NOMO-1 (cell line): Measurements from ENCODE around the gene NEMP1.
A peak's percentile ranks its signal among the peaks of the same experiment; 100 is the strongest.
"Not testable (repeated sequence)": the region's sequence is repeated elsewhere in the genome, so short reads cannot be mapped to it uniquely, and the experiment has no call there.

Source experiments
- DNase-seq, 2 experiments: peaks; one replicate each; lab custom pipeline; 2025; ENCODE audit not compliant: unreplicated experiment in 2 of 2; lab: John Stamatoyannopoulos, UW

Gene NEMP1

GRCh38 chr12:57091638-57092528, 13.3 kb upstream of the NEMP1 start:
- no peak for DNase-seq

GRCh38 chr12:57090924-57091637, 12.5 kb upstream of the NEMP1 start:
- DNase-seq, result no peak

DNA sequence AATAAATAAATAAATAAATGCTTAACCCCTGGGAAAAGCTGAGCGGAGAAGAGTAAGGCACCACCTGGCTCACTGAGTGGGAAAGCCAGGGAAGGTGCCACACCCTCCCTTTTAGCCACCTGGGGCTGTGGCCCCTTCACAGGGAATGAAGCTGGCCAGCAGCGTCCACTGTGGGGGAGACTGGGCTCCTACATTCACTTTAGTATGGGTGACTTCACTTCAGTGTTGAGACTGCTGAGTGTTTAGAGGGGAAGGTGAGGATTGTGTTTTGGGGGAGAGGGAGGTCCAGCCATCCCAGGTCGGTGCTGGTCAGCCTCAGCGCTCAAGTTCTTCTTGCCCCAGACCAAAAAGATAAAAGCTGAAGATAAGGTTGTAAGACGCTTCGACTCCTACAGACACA, 11.9 kb upstream of the NEMP1 start:
- no peak for DNase-seq

DNA sequence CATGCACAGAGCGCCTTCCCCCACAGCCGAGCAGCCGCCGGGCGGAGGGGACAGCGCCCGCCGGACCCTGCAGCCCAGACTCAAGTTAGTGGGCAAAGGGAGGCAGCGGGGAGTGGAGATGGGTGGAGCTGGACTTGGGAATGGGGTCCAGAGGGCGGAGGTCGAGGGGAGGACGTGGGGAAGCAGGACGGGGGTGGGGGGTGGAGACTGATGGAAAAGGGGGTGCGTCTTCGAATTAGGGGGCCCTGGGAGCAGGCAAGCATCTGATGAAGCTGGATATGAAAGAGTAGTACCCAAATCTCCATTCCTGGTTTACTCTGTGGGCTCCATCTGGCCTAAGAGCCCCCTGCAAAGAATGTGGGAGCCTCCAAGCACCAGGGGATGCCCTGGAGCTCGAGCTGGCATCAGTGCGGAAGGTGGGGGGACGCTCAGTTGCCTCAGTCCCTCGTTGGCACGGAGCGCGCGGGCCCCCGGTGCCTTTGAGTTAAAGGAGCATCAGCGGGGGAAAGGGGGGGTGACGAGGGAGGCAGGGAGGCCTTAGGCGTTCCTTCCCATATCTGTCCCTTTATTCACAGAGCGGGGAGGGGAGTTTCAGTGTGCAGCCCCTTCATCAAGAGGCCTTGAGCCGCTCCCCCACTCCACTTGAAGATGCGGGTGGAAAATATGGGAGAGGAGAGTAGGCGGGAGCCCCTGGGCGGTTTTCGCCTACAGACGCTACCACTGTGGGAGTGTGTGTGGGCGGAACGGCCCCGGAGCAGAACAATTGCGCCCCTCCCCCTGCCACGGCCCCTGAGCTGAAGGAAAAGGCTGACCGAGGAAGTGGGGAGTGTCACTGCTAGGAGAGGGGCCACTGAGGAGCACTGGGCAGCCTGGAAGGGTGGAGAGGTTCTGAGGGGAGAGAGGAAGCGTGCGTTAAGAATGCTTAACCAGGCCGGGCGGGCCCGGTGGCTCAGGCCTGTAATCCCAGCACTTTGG, 11.0 kb upstream of the NEMP1 start:
- peak; percentile 51 to 60 for DNase-seq

GRCh38 chr12:57088354-57089270, 10.0 kb upstream of the NEMP1 start, which contains the start of gene NAB2:
TSS of gene NAB2 (plus strand) at chr12:57089114. CDS start at chr12:57089272, 158 bp downstream.
- DNase-seq, result peak; percentile 96 to 97

DNA sequence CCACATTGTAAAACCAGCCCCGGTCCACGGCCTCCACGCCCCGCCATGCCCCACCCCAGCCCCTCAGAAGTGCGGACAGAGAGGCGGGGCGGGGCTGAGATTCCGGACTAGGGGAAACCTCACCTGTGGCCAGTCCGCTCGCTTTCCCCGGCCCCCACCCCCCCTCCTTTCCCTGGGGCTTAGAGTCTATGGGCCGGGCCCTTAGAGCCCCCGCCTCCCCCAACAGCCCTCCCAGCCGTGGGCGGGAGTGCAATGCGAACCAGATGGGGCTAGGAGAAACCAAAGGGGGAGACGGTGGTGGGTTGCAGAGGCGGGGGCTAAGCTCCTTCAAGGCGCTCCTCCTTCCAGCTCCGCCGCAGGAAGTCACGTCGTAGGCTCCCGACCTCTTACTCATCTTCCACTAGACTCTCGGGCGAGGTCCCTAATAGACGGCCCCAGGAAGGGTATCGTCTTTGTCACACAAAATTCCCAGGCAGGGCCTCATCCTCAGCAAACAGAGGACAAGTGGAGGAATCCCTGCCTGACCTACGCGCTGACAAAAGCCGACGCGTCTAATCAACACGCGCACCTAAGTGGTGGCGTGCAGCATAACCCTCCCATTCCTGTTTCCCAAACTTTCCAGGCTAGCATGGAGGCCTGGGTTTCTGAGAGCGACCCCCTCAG, 9.2 kb upstream of the NEMP1 start:
- peak; percentile 41 to 62 for DNase-seq

DNA sequence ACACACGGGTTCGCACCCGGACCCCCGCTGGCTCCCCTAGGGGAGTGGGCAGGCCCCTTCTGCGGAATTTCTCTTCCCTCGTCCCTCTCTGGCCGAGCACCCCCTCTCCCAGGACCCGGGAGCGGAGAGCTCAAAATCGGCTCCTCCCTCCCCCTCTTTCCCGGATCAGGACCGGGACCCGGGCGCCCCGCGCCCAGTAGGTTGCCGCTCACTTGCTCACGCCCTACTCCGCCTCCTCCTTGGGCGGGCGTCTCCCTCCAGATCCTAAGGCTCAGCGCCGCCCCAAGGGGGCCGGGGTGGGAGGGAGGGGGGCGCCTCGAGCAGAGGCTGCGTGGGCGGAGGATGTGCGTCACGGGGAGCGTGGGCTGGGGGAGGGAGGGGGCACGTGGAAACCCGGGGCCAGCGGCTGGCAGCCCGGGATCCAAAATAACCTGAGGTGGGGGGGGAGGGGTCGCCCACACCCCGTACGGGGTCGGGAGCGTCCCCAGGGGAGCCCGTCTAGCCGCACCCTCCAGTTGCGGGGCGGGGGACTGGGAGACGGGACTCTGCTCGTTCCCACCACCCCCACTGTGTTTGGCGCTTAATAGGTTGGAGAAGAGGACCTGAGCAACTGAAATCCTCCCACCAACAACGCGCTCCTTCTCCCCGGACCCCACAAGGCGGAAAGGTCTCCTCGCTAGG, 8.6 kb upstream of the NEMP1 start:
- DNase-seq, result peak; percentile 40 to 50

DNA sequence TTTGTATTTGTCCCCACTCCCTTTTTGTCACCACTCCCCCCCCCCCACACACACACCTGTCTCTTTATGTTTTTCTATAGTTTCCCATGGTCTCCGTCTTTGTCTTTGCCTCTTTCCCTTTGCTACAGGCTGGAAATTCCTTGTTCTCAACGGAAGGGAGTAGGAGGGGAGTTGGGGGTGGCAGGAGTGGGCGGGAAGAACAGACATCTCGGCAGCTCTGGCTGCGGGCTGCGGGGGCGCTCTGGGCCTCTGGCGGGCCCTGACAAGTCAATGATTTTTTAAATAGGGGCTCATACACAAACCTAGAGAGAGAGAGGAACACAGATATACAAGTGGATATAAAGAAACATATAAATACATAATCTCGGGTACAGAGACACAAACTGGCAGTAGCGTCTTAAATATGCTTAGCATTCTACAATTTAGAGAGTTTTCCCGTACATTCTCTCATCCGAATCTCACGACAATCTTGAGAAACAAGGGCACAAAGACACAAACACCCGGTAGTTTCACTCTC, 8.0 kb upstream of the NEMP1 start:
- DNase-seq, result peak; percentile 20 to 34

DNA sequence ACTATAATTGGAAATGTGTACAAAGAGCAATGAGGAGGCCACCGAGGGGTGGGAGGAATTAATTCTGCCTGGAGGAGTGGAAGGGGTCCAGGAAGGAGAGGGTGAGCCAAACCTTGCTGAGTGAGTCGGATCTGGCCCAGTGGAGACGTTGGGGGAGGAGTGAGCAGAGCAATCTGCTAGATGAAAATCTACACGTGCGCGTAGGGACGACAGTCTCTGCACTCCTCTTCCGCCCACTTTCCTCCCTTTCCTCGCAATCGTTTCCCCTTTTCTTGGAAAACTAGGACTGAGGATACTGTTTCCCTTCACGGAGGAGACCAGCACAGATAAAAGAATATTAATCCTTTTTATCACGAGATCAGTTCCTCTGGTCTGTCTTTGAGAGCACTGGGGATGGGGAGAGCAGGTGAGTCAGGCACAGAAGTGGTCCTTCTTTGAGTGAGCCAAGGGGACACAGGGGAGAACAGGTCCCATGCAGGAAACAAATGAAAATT, 7.5 kb upstream of the NEMP1 start:
- DNase-seq, result no peak

- no peak for DNase-seq
These were observed 2.3 kb upstream of the NEMP1 start for GRCh38 chr12:57080855-57081254.

DNA sequence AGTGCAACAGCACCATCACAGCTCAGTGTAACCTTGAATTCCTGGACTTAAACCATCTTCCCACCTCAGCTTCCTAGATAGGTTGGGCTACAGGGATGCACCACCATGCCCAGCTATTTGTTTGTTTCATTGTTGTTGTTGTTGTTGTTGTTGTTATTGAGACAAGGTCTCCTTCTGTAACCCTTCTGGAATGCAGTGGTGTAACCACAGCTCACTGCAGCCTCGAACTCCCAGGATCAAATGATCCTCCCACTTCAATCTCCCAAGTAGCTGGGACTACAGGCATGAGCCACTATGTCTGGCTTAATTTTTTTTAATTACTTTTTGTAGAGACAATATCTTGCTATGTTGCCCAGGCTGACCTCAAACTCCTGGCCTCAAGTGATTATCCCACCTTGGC, 1.2 kb upstream of the NEMP1 start:
- no peak for DNase-seq

DNA sequence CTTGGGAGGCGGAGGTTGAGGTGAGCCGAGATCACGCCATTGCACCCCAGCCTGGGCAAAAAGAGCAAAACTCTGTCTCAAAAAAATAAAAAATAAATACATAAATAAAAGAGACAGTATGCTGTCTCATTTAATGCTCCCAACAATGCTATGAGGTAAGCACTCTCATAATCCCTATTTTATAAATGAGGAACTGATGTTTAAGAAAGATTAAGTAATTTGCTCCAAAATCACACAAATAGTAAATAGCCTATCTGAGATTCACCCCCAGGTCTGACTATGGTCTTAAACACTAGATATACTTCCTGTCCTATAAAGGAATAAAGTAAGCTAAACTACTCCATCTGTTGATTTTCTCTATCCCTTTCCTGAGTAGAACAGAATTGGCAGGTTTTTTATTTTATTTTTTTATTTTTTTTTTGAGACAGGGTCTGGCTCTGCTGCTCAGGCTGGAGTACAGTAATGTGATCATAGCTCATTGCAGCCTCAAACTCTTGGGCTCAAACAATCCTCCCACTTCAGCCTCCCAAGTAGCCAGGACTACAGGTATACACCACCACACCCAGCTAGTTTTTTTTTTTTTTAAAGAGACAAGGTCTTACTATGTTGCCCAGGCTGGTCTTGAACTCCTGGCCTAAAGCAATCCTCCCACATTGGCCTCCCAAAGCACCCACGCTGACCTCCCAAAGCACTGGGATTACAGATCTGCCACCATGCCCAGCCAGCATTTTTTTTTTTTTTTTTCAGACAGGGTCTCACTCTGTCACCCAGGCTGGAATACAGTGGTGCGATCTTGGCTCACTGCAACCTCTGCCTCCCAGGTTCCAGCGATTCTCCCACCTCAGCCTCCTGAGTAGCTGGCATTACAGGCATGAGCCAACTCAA, 4.8 kb downstream of the NEMP1 start:
- not testable (repeated sequence) for DNase-seq

- DNase-seq, result no peak
These were observed 5.9 kb downstream of the NEMP1 start for GRCh38 chr12:57072661-57073060.

- peak; percentile 86 to 93 for DNase-seq
These were observed 9.1 kb downstream of the NEMP1 start for GRCh38 chr12:57069523-57069922.

DNA sequence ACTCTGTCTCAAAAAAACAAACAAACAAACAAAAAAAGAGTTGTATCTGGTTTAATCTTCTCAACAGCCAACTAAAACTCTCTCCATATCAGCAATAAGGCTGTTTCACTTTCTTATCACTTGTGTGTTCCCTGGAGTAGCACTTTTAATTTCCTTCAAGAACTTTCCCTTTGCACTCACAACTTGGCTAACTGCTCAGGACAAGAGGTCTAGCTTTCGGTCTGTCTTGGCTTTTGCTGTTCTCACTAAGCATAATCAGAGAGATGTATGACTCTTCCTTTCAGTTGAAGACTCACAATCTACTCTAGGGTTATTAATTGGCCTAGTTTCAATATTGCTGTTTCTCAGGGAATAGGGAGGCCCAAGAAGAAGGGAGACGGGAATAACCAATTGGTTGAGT, 12.3 kb downstream of the NEMP1 start:
- DNase-seq, result no peak

DNA sequence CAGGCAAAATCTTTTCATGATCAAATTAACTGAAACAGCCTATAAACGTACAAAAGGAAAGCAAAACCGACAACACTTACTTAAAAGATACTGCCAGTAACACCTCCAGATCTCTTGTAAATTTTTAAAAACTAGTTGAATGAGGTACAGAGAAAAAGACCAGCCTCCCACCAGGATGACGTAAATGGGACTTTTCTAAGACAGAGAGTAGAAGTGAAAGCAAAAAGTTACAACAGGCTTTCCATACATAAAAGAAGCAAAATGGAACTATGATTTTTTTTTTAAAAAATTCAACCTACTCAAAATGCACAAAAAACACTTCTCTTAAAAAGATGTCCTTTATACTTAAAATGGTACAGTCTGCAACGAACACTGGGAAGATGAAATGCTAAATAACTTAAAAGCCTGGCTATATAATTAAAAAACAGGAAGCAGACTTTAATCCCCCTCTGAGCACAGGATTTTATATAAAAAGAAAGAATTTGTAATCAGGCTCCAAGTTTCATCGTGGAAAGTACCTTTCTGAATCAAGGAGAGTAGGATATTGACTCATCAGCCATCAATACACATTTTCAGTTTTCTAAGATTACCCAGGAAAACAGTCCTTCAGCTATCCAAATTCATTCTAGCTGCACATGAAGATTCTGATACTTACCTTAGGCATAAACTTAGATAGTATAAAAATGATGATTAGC, 14.5 kb downstream of the NEMP1 start:
- peak; percentile 31 to 68 for DNase-seq

DNA sequence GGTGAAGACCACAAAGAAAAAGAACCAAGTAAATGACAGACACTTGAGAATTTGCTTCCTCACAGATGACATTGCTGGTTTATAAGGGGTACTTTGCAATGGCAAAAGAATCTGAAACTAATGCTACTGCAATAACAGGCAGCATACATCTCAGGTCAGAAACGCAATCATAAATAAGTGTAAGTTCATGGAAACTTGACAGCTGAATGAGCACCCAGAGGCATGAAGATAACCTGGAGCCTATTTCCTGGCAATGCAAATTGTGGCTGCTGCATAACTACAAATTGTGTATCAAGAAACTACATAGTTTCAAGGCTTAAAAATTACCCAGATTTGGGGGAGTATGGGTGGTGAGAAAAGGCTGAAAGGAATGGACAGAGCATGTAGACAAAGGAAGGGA, 20.1 kb downstream of the NEMP1 start:
- no peak for DNase-seq
